SK-N-SH treated with all-trans-retinoic acid at 6 μM for 48 hours (cell line): ENCODE data around the gene CRADD.

Experiments used
- CSDC2 ChIP-seq: fragments of 250-450 bp; sonication (Bioruptor Pico); IDR thresholded peaks from 2 replicates; pipeline ENCODE4 v1.5.0; 2020; ENCODE audit warnings: mild to moderate bottlenecking, moderate library complexity
- ESRRG ChIP-seq: fragments of 250-450 bp; sonication (Bioruptor Pico); IDR thresholded peaks from 2 replicates; pipeline ENCODE4 v1.6.1; 2021; ENCODE audit warnings: mild to moderate bottlenecking
- GLIS3 ChIP-seq: fragments of 250-450 bp; sonication (Bioruptor Pico); IDR thresholded peaks from 2 replicates; pipeline ENCODE4 v1.5.0; 2020; ENCODE audit warnings: mild to moderate bottlenecking, moderate library complexity
- ISL1 ChIP-seq: fragments of 250-450 bp; sonication (Bioruptor Pico); IDR thresholded peaks from 2 replicates; pipeline ENCODE4 v2.1.2; 2022; ENCODE audit warnings: mild to moderate bottlenecking, moderate library complexity
- OSR1 ChIP-seq: fragments of 250-450 bp; sonication (Bioruptor Pico); IDR thresholded peaks from 2 replicates; pipeline ENCODE4 v1.8.0; 2022; ENCODE audit warnings: moderate library complexity, mild to moderate bottlenecking, inconsistent platforms
- TOX ChIP-seq: fragments of 250-450 bp; sonication (Bioruptor Pico); IDR thresholded peaks from 2 replicates; pipeline ENCODE4 v1.8.0; 2021; ENCODE audit warnings: mild to moderate bottlenecking, moderate library complexity, borderline replicate concordance
- TSHZ2 ChIP-seq: fragments of 250-450 bp; sonication (Bioruptor Pico); IDR thresholded peaks from 2 replicates; pipeline ENCODE4 v1.5.0; 2020; ENCODE audit warnings: mild to moderate bottlenecking, moderate library complexity
- ZC3H10 ChIP-seq: fragments of 250-450 bp; sonication (Bioruptor Pico); IDR thresholded peaks from 2 replicates; pipeline ENCODE4 v1.5.1; 2021; ENCODE audit warnings: mild to moderate bottlenecking, moderate library complexity
- ZFP30 ChIP-seq: fragments of 450-650 bp; formaldehyde crosslinking; IDR thresholded peaks from 2 replicates; pipeline ENCODE4 v1.5.0; 2022; ENCODE audit warnings: mild to moderate bottlenecking, moderate library complexity
- ZNF70 ChIP-seq: fragments of 450-650 bp; formaldehyde crosslinking; IDR thresholded peaks from 2 replicates; pipeline ENCODE4 v1.5.0; 2020; ENCODE audit warnings: mild to moderate bottlenecking, moderate library complexity
- TF ChIP-seq, protein P1 (sequence below): fragments of 250-450 bp; sonication (Bioruptor Pico); IDR thresholded peaks from 2 replicates; pipeline ENCODE4 v1.8.0; 2020; ENCODE audit warnings: mild to moderate bottlenecking, moderate library complexity, borderline replicate concordance
- TF ChIP-seq, protein P2 (sequence below): fragments of 250-450 bp; sonication (Bioruptor Pico); IDR thresholded peaks from 2 replicates; pipeline ENCODE4 v1.5.1; 2020; ENCODE audit warnings: low read depth, mild to moderate bottlenecking, moderate library complexity

- TF ChIP-seq ISL1 (no peak), GLIS3 (CRISPR knock-in tag) (no peak), ZNF70 (CRISPR knock-in tag) (no peak), ZC3H10 (CRISPR knock-in tag) (no peak), OSR1 (CRISPR knock-in tag) (no peak), TOX (CRISPR knock-in tag) (no peak), ESRRG (CRISPR knock-in tag) (no peak), ZFP30 (CRISPR knock-in tag) (no peak), TSHZ2 (CRISPR knock-in tag) (no peak), CSDC2 (CRISPR knock-in tag) (no peak)
- TF ChIP-seq, protein P1, sequence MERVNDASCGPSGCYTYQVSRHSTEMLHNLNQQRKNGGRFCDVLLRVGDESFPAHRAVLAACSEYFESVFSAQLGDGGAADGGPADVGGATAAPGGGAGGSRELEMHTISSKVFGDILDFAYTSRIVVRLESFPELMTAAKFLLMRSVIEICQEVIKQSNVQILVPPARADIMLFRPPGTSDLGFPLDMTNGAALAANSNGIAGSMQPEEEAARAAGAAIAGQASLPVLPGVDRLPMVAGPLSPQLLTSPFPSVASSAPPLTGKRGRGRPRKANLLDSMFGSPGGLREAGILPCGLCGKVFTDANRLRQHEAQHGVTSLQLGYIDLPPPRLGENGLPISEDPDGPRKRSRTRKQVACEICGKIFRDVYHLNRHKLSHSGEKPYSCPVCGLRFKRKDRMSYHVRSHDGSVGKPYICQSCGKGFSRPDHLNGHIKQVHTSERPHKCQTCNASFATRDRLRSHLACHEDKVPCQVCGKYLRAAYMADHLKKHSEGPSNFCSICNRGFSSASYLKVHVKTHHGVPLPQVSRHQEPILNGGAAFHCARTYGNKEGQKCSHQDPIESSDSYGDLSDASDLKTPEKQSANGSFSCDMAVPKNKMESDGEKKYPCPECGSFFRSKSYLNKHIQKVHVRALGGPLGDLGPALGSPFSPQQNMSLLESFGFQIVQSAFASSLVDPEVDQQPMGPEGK (CRISPR knock-in tag): no peak
- TF ChIP-seq, protein P2, sequence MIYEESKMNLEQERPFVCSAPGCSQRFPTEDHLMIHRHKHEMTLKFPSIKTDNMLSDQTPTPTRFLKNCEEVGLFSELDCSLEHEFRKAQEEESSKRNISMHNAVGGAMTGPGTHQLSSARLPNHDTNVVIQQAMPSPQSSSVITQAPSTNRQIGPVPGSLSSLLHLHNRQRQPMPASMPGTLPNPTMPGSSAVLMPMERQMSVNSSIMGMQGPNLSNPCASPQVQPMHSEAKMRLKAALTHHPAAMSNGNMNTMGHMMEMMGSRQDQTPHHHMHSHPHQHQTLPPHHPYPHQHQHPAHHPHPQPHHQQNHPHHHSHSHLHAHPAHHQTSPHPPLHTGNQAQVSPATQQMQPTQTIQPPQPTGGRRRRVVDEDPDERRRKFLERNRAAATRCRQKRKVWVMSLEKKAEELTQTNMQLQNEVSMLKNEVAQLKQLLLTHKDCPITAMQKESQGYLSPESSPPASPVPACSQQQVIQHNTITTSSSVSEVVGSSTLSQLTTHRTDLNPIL (CRISPR knock-in tag): no peak
Measured at GRCh38 chr12:93639406-93639805, 37.8 kb upstream of the CRADD start.
